ENCODE measurements around the gene SLC12A7. TPM values are rescaled to one million over a fixed set of nuclear protein-coding genes. Genes with fewer than 3 reads are reported as not detected.
A peak's percentile ranks its signal among the peaks of the same experiment; 100 is the strongest.

Gene SLC12A7
- polyA plus RNA-seq, 3 donors from 2014 or later = 9.5 to 18.2 (median 9.7) TPM

DNA sequence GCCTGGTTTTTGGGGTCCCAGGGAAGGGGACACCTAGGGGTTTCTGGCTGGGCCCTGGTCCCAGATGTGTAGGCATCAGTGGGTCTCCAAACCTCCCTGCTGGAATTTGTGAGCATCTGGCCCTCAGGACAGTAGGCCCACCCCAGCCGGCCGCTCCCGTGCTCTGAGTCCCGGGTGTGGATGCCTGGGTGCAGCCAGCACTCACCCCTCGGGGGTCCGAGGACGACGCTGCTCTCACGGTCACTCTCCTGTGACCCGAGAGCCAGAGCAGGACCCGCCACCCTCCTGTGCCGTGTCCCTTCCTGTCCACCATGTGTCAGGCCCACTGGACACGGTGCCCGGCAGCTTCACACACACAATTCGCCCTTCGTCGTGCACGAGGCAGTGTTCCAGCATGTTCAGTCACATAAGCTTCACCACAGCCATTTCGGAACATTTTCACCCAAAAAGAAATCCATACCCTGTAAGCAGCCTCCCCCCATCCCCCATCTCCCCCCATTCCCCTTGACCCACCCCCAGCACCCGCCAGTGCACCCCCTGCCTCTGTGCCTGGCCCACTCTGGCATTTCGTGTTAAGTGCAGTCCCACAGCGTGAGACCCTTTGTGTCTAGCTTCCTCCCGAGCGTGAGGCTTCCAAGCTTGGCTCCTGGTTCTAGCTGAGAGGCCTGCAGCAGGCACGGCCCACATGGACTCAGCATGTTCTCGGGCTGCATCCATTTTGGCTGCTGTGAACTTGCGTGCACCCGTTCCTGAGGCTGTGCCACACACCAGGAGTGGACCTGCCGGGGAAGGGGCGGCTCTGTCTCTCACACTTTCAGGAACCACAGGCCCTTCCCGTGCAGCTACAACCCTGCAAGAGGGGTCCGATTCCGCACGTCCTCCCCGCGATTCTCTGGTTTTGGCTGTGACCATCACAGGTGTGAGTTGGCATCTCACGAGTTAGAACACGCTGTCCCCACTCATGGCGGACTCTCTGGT is 62.7 kb downstream of the SLC12A7 start:
- peaks cover 0 to 6% (median 3%) of the 10 kb centered on the region in 3 donors for H3K36me3 Mint-ChIP-seq
- no peak overlapping the region for H3K27ac Mint-ChIP-seq
- DNase-seq = no peak
- peaks cover 2 to 3% (median 2%) of the 10 kb centered on the region in 3 donors for H3K27me3 Mint-ChIP-seq (ENCODE audit: low read depth in 3 of 3)
- peaks cover 0 to 4% (median 0%) of the 10 kb centered on the region in 6 donors for H3K9me3 Mint-ChIP-seq
- H3K4me1 Mint-ChIP-seq = peaks cover 0 to 31% of the 10 kb centered on the region in 2 donors
- H3K4me3 Mint-ChIP-seq = no peak overlapping the region

DNA sequence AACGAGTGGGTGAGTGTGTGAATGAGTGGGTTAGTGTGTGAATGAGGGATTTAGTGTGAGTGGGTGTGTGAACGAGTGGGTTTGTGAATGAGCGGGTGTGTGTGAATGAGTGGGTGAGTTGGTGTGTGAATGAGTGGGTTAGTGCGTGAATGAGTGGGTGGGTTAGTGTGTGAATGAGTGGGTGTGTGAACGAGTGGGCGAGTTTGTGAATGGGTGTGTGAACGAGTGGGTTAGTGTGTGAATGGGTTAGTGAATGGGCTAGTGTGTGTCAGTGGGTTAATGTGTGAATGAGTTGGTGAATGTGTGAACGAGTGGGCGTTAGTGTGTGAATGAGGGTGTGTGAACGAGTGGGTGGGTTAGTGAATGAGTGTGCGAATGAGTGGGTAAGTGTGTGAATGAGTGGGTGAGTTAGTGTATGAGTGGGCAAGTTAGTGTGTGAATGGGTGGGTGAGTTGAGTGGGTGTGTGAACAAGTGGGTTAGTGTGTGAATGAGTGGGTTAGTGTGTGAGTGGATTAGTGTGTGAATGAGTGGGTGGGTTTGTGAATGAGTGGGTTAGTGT is 63.6 kb downstream of the SLC12A7 start:
- Mint-ChIP-seq H3K27ac (peak overlapping the region in 2 of 6 donors; percentile 12 to 57), H3K9me3 (peaks cover 0 to 4% (median under 1%) of the 10 kb centered on the region in 6 donors), H3K4me3 (no peak overlapping the region), H3K4me1 (peaks cover 0 to 31% of the 10 kb centered on the region in 2 donors), H3K27me3 (ENCODE audit: low read depth in 3 of 3) (peaks cover 1 to 4% (median 4%) of the 10 kb centered on the region in 3 donors), H3K36me3 (peaks cover 0 to 6% (median 3%) of the 10 kb centered on the region in 3 donors)
- no peak for DNase-seq

DNA sequence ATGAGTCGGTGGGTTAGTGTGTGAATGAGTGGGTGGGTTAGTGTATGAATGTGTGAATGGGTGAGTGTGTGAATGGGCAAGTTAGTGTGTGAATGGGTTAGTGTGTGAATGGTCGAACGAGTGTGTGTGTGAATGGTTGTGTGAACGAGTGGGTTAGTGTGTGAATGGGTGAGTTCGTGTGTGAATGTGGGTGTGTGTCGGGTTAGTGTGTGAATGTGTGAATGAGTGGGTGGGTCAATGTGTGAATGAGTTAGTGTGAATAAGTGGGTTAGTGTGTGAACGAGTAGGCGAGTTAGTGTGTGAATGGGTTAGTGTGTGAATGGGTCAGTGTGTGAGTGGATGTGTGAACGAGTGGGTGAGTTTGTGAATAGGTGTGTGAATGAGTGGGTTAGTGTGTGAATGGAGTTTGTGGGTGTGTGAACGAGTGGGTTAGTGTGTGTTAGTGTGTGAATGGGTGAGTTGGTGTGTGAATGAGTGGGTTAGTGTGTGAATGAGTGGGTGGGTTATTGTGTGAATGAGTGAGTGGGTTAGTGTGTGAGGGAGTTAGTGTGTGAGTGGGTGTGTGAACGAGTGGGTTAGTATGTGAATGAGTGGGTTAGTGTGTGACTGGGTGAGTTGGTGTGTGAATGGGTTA is 64.4 kb downstream of the SLC12A7 start:
- peaks cover 0 to 7% (median 1%) of the 10 kb centered on the region in 6 donors for H3K9me3 Mint-ChIP-seq
- H3K27ac Mint-ChIP-seq = peak overlapping the region in 3 of 6 donors; percentile 26 to 59 (median 57)

DNA sequence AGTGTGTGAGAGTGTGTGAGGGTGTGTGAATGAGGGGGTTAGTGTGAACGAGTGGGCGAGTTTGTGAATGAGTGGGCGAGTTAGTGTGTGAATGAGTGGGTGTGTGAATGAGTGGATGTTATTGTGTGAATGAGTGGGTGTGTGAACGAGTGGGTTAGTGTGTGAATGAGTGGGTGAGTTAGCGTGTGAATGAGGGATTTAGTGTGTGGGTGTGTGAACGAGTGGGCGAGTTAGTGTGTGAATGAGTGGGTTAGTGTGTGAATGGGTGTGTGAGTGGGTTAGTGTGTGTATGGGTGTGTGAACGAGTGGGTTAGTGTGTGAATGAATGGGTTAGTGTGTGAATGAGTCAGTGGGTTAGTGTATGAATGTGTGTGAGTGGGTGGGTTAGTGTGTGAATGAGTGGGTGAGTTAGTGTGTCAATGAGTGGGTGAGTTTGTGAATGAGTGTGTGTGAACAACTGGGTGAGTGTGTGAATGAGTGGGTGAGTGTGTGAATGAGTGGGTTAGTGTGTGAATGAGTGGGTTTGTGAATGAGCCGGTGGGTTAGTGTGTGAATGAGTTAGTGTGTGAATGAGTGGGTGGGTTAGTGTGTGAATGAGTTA is 65.8 kb downstream of the SLC12A7 start:
- Mint-ChIP-seq H3K27ac (peak overlapping the region in 4 of 6 donors; percentile 39 to 73 (median 60)), H3K4me3 (no peak overlapping the region), H3K9me3 (peaks cover 0 to 7% (median 1%) of the 10 kb centered on the region in 6 donors), H3K36me3 (peaks cover 0 to 6% (median 3%) of the 10 kb centered on the region in 3 donors), H3K27me3 (ENCODE audit: low read depth in 3 of 3) (peaks cover 3 to 13% (median 4%) of the 10 kb centered on the region in 3 donors), H3K4me1 (peaks cover 2 to 41% of the 10 kb centered on the region in 2 donors)
- no peak for DNase-seq

More for the DNA sequence above, 64.4 kb downstream of the SLC12A7 start:
- Mint-ChIP-seq H3K4me1 (peaks cover 0 to 35% of the 10 kb centered on the region in 2 donors), H3K27me3 (ENCODE audit: low read depth in 3 of 3) (peaks cover 1 to 7% (median 4%) of the 10 kb centered on the region in 3 donors), H3K4me3 (no peak overlapping the region), H3K36me3 (peaks cover 0 to 6% (median 3%) of the 10 kb centered on the region in 3 donors)
- no peak for DNase-seq

DNA sequence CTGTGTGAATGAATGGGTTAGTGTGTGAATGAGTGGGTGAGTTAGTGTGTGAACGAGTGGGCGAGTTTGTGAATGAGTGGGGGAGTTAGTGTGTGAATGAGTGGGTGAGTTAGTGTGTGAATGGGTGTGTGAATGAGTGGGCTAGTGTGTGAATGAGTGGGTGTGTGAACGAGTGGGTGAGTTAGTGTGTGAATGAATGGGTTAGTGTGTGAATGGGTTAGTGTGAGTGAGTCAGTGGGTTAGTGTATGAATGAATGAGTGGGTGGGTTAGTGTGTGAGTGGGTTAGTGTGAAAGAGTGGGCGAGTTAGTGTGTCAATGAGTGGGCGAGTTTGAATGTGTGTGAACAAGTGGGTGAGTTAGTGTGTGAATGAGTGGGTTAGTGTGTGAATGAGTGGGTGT is 67.7 kb downstream of the SLC12A7 start:
- Mint-ChIP-seq H3K9me3 (peaks cover 0 to 10% (median 1%) of the 10 kb centered on the region in 6 donors), H3K4me1 (peaks cover 4 to 43% of the 10 kb centered on the region in 2 donors), H3K36me3 (peaks cover 0 to 6% (median 3%) of the 10 kb centered on the region in 3 donors), H3K4me3 (no peak overlapping the region), H3K27ac (peak overlapping the region in 1 of 6 donors; percentile 10), H3K27me3 (ENCODE audit: low read depth in 3 of 3) (peaks cover 3 to 13% (median 4%) of the 10 kb centered on the region in 3 donors)
- no peak for DNase-seq

DNA sequence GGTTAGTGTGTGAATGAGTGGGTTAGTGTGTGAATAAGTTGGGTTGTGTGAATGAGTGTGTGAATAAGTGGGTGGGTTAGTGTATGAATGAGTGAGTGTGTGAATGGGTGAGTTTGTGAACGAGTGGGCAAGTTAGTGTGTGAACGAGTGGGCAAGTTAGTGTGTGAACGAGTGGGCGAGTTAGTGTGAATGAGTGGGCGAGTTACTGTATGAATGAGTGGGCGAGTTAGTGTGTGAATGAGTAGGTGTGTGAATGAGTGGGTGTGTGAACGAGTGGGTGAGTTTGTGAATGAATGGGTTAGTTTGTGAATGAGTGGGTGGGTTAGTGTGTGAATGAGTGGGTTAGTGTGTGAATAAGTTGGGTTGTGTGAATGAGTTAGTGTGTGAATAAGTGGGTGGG is 68.5 kb downstream of the SLC12A7 start:
- DNase-seq = no peak
- Mint-ChIP-seq H3K4me1 (peaks cover 4 to 43% of the 10 kb centered on the region in 2 donors), H3K36me3 (peaks cover 0 to 4% (median 3%) of the 10 kb centered on the region in 3 donors), H3K9me3 (peaks cover 0 to 10% (median 1%) of the 10 kb centered on the region in 6 donors), H3K4me3 (no peak overlapping the region), H3K27ac (no peak overlapping the region), H3K27me3 (ENCODE audit: low read depth in 3 of 3) (peaks cover 3 to 13% (median 6%) of the 10 kb centered on the region in 3 donors)

DNA sequence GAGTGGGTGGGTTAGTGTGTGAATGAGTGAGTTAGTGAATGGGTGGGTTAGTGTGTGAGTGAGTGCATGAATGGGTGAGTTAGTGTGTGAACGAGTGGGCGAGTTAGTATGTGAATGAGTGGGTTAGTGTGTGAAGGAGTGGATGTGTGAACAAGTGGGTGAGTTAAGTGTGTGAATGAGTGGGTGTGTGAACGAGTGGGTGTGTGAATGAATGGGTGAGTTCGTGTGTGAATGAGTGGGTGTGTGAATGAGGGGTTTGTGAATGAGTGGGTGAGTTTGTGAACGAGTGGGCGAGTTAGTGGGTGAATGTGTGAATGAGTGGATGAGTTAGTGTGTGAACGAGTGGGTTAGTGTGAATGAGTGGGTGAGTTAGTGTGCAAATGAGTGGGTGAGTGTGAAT is 69.2 kb downstream of the SLC12A7 start:
- no peak for DNase-seq
- Mint-ChIP-seq H3K36me3 (peaks cover 0 to 3% (median 0%) of the 10 kb centered on the region in 3 donors), H3K4me3 (no peak overlapping the region), H3K4me1 (peaks cover 4 to 42% of the 10 kb centered on the region in 2 donors), H3K27me3 (ENCODE audit: low read depth in 3 of 3) (peaks cover 3 to 13% (median 6%) of the 10 kb centered on the region in 3 donors), H3K9me3 (peaks cover 0 to 7% (median 1%) of the 10 kb centered on the region in 6 donors), H3K27ac (peak overlapping the region in 2 of 6 donors; percentile 32 to 44)

DNA sequence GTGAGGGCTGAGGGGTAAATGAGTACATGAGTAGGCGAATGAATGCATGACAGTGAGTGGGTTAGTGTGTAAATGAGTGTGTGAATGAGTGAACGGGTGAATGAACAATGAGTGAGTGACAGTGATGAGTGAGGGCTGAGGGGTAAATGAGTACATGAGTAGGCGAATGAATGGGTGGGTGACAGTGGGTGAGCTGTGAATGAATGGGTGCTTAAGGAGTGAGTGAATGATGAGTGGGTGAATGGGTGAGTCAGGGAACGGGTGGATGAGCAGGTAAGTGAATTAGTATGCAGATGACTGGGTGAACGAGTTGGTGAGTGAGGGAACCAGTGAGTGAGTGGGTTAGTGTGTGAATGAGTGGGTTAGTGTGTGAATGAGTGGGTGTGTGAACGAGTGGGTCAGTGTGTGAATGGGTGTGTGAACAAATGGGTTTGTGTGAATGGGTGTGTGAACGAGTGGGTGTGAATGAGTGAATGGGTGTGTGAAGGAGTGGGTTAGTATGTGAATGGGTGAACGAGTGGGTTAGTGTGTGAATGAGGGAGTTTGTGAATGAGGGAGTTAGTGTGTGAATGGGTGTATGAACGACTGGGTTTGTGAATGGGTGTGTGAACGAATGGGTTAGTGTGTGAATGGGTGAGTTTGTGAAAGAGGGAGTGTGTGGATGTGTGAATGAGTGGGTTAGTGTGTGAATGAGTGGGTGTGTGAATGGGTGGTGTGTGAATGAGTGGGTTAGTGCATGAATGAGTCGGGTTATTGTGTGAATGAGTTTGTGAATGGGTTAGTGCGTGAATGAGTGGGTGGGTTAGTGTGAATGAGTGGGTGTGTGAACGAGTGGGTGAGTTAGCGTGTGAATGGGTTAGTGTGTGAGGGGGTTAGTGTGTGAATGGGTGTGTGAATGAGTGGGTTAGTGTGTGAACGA is 70.4 kb downstream of the SLC12A7 start:
- Mint-ChIP-seq H3K4me1 (peaks cover 4 to 30% of the 10 kb centered on the region in 2 donors), H3K27ac (peak overlapping the region in 3 of 6 donors; percentile 13 to 44 (median 36)), H3K4me3 (no peak overlapping the region), H3K27me3 (ENCODE audit: low read depth in 3 of 3) (peaks cover 3 to 10% (median 4%) of the 10 kb centered on the region in 3 donors), H3K36me3 (no peaks in the 10 kb centered on the region), H3K9me3 (peaks cover 0 to 7% (median 1%) of the 10 kb centered on the region in 6 donors)
- DNase-seq = no peak

DNA sequence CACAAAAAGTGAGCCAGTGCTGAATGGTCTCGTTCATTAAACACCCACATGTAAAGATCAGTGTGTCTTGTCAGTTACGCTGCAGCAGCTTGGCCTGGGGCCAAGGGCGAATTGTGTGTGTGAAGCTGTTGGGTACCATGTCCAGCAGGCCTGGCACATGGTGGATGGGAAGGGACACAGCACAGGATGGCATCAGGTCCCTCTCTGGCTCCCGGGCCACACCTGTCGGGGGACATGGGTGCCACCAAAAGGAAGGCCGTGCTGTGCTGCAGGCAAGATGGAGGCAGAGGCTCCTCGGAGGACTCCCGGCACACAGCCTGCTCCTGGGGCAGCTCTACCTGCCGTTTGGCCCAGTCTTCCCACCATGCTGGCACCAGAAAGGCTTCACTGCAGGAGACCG is 71.3 kb downstream of the SLC12A7 start:
- peaks cover 4 to 22% of the 10 kb centered on the region in 2 donors for H3K4me1 Mint-ChIP-seq
- no peaks in the 10 kb centered on the region for H3K36me3 Mint-ChIP-seq
- no peak for DNase-seq
- no peak overlapping the region for H3K27ac Mint-ChIP-seq
- no peak overlapping the region for H3K4me3 Mint-ChIP-seq
- H3K9me3 Mint-ChIP-seq = peaks cover 0 to 7% (median 1%) of the 10 kb centered on the region in 6 donors
- peaks cover 3 to 10% (median 4%) of the 10 kb centered on the region in 3 donors for H3K27me3 Mint-ChIP-seq (ENCODE audit: low read depth in 3 of 3)

DNA sequence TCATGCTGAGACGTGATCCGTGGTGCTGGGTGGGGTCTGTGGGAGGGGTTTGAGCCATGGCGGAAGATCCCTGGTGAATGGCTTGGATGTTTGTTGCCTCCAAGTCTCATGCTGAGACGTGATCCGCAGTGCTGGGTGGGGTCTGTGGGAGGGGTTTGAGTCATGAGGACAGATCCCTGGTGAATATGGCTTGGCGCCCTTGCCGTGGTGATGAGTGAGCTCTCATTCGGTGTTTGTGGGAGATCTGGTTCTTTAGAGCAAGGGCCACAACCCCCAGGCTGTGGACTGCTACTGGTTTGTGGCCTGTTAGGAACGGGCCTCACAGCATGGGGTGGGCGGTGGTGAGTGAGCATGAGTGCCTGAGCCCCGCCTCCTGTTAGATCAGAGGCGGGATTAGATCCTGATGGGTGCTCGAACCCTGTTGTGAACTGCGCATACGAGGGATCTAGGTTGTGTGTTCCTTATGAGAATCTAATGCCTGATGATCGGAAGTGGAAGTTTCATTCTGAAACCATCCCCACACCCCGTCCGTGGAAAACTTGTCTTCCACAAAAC is 72.1 kb downstream of the SLC12A7 start:
- no peak for DNase-seq

DNA sequence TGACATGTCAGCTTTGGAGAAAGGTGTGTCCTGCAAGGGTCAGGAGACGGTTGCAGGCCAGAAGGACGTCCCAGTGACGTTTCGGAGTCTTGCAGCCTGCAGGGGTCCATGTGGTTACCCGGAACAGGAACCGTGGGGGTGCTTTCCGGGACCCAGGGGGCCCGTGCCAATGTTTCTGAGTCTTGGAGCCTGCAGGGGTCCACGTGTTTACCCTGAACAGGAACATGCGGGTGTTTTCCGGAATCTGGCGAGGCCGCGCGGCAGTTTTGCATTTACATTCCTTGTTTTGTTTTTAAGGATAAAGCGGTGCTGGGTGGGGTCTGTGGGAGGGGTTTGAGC is 72.7 kb downstream of the SLC12A7 start:
- H3K27ac Mint-ChIP-seq = no peak overlapping the region
- H3K9me3 Mint-ChIP-seq = peaks cover 0 to 7% (median under 1%) of the 10 kb centered on the region in 6 donors
- peaks cover 4 to 13% of the 10 kb centered on the region in 2 donors for H3K4me1 Mint-ChIP-seq
- peaks cover 2 to 10% (median 4%) of the 10 kb centered on the region in 3 donors for H3K27me3 Mint-ChIP-seq (ENCODE audit: low read depth in 3 of 3)
- DNase-seq = no peak
- no peaks in the 10 kb centered on the region for H3K36me3 Mint-ChIP-seq
- no peak overlapping the region for H3K4me3 Mint-ChIP-seq

More for the DNA sequence above, 72.1 kb downstream of the SLC12A7 start:
- Mint-ChIP-seq H3K4me3 (no peak overlapping the region), H3K27ac (no peak overlapping the region), H3K4me1 (peaks cover 4 to 14% of the 10 kb centered on the region in 2 donors), H3K27me3 (ENCODE audit: low read depth in 3 of 3) (peaks cover 3 to 10% (median 4%) of the 10 kb centered on the region in 3 donors), H3K36me3 (no peaks in the 10 kb centered on the region), H3K9me3 (peaks cover 0 to 7% (median under 1%) of the 10 kb centered on the region in 6 donors)

Data from immature natural killer cell (primary cell).